Bone marrow (tissue), 2 donors: ENCODE data around the gene DEGS2.
"Not testable (repeated sequence)": the region's sequence is repeated elsewhere in the genome, so short reads cannot be mapped to it uniquely, and the experiment has no call there.

Experiments used
- DNase-seq, 2 donors: peaks; one replicate each; lab custom pipeline; 2025; lab: John Stamatoyannopoulos, UW

The DEGS2 gene

GRCh38 chr14:100159094-100159864 is at the start of gene DEGS2:
Gene DEGS2, minus strand, starts transcription at chr14:100159645. Its CDS starts 58 bp downstream, at chr14:100159587.
- DNase-seq = no peak

DNA sequence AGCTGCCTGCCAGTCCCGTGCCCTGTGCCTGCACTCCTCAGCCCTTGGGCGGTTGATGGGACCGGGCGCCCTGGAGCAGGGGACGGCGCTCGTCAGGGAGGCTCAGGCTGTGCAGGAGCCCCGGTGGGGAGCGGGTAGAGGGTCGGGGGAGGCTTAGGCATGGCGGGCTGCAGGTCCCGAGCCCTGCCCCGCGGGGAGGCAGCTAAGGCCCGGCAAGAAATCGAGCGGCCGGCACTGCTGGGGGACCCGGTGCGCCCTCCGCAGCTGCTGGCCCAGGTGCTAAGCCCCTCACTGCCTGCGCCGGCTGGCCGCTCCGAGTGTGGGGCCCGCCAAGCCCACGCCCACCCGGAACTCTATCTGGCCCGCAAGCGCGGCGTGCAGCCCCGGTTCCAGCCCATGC is 48.7 kb upstream of the DEGS2 start:
- not testable (repeated sequence) for DNase-seq

- not testable (repeated sequence) for DNase-seq
Observed at GRCh38 chr14:100207588-100207987, 48.1 kb upstream of the DEGS2 start.

- DNase-seq = not testable (repeated sequence)
Observed at GRCh38 chr14:100204835-100205167, 45.4 kb upstream of the DEGS2 start.

- no peak for DNase-seq
Observed at GRCh38 chr14:100203962-100204834, 44.8 kb upstream of the DEGS2 start.

- DNase-seq = no peak
Observed at GRCh38 chr14:100203146-100203545, 43.7 kb upstream of the DEGS2 start.

GRCh38 chr14:100202712-100203111 is 43.3 kb upstream of the DEGS2 start:
- no peak for DNase-seq

- no peak for DNase-seq
Observed at GRCh38 chr14:100201701-100202100, 42.3 kb upstream of the DEGS2 start.

GRCh38 chr14:100200311-100200710 is 40.9 kb upstream of the DEGS2 start:
- no peak for DNase-seq

GRCh38 chr14:100199240-100199860 is 39.9 kb upstream of the DEGS2 start:
- no peak for DNase-seq

- no peak for DNase-seq
Observed at GRCh38 chr14:100193417-100194357, 34.2 kb upstream of the DEGS2 start.

- DNase-seq = peak; percentile 95 to 96
Observed at GRCh38 chr14:100192672-100193416, 33.4 kb upstream of the DEGS2 start.

DNA sequence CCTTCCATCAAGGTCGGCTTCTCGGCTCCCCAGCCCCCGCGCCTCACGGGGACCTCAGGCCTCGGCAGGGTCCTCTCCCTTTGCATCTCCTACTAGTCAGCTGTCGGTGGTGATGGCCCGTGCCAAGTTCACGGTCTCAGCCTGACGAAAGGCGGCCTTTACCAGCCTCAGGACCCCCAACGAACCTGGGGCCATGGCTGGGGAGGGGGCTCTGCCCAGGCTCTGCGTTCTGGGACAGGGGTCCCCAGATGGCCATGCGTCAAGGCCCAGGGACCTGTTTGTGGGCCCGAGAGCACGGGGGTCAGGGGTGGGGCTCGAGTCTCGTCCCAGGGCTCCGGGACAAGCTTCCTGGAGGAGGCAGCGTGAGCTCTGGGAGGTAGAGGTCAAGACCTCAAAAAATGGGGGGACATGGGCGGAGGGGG is 32.8 kb upstream of the DEGS2 start:
- DNase-seq = peak in 1 of 2 donors; percentile 65

GRCh38 chr14:100191584-100192249 is 32.3 kb upstream of the DEGS2 start:
- no peak for DNase-seq

DNA sequence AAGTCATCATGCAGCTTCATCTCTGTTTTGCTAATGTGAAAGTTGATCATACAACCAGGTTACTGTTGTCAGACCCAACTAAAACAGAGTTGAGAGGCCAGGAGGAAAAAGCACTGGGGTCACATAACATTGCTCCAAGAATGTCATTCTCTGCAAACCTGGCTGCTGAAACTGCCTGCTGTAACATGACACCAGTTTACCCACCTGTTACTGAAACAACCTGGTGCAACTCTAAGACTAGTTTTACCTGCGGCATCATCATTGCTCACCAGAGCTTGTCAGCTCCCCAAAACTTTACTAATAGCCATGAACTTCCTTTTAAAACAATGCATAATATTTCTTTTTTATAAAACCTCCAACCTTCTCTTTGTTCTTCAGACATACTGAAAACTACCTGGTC is 30.7 kb upstream of the DEGS2 start:
- no peak for DNase-seq

DNA sequence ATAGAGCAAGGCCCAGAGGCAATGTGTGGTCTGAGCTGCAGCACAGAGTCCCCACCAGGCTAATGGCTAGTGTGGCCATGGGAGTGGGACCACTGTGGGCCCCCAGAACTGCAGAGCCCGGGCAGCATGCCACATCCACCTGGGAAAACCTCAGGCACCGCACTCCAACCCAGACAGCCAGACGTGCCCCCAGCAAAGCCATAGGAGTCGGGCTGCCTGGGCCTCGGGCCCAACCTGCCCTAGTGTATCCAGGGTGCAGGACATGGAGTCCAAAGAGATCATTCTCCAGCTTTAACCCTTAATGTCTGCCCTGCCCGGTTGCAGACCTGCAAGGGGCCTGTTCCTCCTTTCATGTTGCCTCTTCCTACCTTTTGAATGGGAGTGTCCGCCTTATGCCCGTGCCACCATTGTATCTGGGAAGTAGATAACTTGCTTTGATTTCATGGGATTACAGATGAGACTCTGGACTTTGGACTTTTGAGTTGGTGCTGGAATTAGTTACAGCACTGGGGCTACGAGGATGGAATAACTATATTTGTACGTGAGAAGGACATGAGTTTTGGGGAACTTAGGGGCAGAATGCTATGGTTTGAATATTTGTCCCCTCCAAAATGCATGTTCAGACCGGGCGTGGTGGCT is 29.1 kb upstream of the DEGS2 start:
- DNase-seq = no peak

DNA sequence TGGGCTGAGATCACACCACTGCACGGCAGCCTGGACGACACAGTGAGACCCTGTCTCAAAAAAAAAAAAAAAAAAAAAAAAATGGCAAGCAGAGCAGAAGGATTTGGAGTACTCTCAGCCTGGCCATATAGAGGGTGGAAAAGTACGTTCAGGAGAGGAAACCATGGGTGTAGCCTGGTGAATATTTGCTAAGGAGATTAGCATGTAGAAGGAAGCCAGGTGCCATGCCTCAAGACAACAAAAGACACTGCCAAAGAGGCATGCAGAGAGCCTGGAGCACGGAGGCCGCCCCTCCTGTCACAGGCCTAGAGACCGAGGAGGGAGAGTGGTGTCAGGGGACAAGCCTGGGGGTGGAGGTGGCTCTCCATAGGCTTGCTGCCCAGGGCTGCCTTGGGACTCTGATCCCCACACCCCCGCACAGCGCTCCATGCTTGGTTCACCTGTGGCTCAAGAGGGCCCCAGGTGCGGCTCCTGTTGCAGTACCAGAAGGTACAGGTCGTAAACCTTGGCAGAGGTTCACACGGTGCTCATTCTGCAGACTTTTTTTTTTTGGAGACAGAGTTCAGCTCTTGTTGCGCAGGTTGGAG is 27.9 kb upstream of the DEGS2 start:
- DNase-seq = no peak

DNA sequence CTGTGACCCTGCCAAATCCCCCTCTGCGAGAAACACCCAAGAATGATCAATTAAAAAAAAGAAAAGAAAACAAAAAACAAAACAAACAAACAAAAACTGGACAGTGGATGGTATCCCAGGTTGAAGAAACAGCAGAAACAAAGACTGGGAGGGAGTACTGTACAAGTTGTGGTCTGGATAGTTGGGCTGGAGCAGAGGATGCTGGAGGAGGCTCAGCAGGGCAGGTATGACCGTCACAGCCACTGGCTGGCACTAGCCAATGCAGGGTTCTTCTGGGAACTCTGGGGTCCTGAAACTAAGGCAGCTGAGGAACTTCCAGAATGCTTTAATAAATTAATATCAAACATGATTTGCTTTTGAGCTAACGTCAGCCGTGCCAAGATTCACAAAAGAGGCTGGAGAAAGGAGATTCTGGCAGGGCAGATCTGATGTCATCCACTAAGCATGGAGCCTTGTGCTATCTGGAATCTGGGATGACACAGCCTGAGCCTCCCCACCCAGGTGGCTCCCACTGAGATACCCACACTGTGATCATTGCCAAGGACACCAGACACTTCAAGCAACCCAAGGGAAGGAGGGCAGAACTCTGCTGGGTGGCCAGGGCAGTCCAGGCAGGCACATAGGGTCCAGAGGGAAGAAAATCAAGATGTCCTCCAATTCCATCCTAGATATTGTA is 22.6 kb upstream of the DEGS2 start:
- DNase-seq = not testable (repeated sequence)

DNA sequence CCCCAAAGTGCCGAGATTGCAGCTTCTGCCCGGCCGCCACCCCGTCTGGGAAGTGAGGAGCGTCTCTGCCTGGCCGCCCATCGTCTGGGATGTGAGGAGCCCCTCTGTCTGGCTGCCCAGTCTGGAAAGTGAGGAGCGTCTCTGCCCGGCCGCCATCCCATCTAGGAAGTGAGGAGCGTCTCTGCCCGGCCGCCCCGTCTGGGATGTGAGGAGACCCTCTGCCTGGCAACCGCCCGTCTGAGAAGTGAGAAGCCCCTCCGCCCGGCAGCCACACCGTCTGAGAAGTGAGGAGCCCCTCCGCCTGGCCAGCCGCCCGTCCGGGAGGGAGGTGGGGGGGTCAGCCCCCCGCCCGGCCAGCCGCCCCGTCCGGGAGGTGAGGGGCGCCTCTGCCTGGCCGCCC is 21.2 kb upstream of the DEGS2 start:
- DNase-seq = not testable (repeated sequence)
